GM19463 (cell line): Measurements from ENCODE around the gene PRC1.
"Not testable (repeated sequence)": the region's sequence is repeated elsewhere in the genome, so short reads cannot be mapped to it uniquely, and the experiment has no call there.

Source experiments
- ATAC-seq: cut with Tn5 transposase; IDR thresholded peaks from one replicate; pipeline ENCODE4 v1.9.1; 2021; ENCODE audit warnings: mild to moderate bottlenecking, moderate library complexity; ENCODE audit not compliant: unreplicated experiment

Gene PRC1, protein sequence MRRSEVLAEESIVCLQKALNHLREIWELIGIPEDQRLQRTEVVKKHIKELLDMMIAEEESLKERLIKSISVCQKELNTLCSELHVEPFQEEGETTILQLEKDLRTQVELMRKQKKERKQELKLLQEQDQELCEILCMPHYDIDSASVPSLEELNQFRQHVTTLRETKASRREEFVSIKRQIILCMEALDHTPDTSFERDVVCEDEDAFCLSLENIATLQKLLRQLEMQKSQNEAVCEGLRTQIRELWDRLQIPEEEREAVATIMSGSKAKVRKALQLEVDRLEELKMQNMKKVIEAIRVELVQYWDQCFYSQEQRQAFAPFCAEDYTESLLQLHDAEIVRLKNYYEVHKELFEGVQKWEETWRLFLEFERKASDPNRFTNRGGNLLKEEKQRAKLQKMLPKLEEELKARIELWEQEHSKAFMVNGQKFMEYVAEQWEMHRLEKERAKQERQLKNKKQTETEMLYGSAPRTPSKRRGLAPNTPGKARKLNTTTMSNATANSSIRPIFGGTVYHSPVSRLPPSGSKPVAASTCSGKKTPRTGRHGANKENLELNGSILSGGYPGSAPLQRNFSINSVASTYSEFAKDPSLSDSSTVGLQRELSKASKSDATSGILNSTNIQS

DNA sequence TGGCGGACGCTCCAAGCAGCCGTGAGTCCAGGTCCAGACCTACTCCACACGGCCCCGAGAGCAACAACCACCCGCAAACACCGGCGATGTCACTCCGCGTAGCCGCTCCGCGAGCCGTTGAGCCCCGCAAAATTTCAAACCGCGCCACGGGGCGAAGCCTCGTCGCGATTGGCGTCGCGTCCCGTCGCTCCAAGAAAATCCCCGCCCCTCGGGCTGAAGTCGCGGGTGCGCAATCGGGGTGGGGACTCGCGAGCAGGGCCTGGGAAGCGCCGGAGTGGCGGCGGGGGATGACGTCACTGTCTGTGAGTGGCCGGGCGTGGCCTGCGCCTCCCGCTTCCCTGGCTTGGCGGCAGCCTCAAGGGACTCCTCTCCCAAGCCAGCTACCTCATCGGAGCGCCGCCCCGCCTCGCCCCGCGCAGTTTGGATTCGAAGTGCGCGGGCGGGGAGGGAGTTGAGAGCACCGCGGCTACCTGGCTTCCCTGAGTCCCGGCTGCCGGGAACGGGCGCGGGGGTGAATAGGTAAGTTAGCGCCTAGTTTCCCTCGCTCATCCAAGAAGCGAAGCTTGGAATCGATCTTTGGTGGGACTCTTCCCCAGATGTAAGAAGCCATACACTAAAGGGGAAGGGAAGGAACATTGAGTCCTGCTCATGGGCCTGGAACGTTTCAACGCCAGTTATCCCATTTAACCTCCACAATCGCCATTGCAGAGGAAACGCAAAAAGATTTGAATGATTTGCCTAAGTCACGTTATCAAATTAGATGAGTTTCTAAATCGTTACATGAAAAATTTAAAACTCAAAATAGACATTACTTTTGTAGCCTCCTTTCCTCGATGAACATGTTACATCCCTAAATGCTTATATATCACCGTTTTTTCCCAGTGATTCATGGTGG lies at the start of gene PRC1:
Gene PRC1 (minus strand): TSS at position 119 of the 895 bp plus-strand sequence. CDS start 118 bp downstream, at position 1.
- ATAC-seq, result peak; percentile 95

DNA sequence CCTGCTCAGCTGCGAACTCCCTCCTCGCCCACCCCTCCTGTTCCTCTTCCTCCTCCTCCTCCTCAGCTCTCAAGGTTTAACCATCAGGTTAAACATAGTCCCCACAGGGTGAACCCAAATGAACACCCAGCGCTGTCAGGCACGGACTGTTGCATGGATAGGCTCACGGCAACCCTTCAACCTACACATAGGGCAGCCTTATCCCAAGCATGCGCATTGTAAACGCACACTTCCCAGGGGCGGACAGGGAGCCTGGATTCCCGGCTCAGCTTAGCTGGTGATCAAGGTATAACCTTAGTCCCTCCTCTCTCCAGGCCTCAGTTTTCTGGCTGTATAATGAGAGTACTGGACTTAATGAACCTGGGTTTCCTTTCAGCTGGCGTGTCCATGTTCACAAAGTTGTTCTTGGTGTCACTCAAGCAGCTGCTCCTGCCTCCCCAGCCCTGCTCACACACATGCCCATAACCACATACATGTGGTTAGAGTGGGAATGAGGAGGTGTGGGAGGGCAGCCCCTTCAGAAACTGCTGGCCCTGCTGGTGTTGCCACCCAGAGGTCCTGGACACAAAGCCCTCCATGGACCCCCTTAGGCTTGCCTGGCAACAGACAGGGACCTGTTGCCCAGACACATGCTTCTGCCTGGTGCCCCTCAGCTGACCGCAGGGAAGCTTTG lies 49.0 kb upstream of the PRC1 start:
- no peak for ATAC-seq

DNA sequence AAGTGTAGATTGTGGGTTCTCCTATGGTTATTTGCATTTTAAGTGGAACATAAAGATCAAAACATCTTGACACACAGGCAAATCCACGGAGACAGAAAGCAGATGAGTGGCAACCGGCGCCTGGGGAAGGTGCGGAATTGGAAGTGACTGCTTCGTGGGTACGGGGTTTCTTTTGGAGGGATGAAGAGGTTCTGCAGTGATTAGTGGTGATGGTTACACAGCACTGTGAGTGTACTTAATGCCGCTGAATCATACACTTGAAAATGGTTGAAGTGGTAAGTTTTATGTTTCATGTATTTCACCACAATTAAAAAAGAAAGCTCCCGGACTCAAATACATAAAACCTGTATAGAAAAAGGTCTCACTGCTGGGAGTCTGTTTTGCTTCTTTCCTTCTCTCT lies 46.5 kb upstream of the PRC1 start:
- no peak for ATAC-seq

DNA sequence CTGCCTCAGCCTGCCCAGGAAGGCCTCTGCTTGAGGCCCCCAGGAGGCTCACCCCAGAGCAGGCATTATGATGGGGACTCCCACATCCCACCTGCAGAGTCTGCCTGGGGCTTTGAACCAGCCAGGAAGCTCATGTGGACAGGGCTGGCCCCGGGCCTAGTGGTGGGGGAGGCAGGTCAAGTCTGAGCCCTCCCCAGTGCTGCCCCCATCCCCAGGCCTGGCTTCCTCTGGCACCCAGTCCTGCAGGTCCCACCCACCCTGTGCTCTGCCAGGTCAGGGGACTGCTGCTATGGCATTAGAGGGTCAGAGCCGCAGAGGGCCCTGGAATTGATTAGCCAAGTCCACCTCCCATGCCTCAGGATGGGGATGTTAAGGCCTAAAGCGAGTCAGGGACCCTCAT lies 45.7 kb upstream of the PRC1 start:
- ATAC-seq, result no peak

DNA sequence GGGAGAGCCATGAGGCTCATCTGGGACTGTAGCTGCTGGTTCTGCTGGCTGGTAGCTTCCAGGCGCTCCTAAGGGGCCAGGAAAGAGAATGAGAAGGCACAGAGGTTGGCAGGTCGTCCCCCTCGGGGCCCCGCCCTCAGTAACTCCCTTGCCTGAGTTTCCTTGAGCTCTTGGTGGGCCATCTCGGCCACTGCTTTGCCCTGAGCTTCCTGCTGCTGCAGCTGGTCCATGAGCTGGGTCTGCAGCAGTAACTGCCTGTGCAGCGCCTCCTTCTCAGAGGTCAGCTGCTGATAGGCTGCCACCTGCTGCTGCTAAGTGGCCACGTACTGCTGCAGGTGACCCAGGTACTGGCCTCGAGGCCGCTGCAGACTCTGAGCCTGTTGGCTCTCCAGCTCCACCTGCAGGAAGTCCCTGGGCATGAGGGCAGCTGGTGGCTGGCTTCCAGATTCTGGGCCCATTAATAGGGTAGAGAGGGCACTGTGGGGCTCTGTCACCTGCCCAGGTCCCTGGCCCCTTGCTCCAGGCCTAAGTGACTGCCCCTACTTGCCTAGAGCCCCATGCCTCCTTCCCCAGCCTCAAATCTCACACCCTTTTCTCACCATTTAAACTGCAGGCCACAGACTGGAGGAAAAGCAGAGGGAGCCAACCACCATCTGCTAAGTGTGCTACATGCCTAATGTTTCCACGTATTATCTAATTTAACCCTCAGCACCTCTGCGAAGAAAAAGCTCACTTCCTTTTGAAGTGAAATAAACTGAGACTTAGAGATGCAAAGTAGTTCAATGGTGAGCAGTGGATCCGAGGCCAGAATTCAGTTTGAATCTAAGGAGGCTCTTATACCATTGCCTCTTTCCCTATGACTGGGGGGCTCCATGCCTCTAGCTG lies 38.8 kb upstream of the PRC1 start:
- no peak for ATAC-seq

DNA sequence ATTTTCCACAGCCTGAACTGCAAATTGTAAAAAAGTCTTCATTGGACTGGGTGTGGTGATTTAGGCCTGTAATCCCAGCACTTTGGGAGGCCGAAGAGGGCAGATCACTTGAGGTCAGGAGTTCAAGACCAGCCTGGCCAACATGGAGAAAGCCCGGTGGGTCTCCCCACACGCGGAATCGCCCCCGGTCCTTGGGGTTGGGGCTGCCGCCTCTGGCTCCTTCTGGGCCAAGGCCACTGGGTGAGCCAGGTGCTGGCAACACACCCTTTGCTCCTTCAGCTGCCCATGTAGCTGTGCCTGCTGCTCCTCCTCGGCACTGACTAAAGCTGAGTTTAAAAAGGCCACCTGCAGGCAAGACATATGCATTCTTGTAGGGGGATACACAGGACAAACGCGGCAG lies 37.5 kb upstream of the PRC1 start:
- ATAC-seq, result no peak

DNA sequence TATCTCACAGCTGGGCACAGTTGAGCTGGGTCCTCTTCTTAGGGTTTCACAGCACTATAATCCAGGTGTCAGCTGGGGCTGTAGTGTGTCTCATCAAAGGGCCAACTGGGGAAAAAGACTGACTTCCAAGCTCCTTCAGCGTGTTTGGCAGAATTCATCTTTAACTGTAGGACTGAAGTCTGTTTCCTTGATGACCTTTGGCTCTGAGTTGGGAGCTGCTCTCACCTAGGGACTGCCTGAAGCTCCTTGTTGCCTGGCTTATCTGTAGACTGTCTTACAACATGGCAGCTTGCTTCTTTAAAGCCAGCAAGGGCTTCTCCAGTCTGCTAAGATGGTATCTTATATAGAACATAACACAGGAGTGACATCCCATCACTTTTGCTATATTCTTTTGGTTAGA lies 33.3 kb upstream of the PRC1 start:
- ATAC-seq, result no peak

DNA sequence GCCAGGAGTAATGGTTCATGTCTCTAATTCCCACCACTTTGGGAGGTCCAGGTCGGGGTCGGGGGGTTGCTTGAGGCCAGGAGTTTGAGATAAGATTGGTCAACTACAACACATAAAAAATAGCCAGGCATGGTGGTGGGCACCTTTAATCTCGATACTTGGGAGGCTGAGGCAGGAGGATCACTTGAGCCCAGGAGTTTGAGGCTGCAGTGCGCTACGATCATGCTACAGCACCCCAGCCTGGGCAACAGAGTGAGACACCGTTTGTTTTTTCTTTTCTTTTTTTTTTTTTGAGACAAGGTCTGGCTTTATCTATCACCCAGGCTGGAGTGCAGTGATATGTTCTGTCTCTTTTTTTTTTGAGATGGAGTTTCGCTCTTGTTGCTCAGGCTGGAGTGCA lies 29.4 kb upstream of the PRC1 start:
- ATAC-seq, result no peak

DNA sequence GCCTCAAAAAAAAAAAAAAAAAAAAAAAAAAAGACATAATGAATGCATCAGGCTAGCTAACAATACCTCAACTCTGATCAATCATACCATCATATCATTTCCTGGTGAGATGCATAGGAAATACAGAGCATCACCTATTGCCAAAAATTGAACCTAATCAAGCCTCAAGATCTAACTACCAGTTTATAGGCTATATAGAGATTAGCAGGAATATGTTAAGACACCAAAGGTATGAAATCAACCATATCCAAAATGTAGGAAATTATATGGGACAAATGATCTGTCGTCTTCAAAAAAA lies 28.4 kb upstream of the PRC1 start:
- no peak for ATAC-seq

DNA sequence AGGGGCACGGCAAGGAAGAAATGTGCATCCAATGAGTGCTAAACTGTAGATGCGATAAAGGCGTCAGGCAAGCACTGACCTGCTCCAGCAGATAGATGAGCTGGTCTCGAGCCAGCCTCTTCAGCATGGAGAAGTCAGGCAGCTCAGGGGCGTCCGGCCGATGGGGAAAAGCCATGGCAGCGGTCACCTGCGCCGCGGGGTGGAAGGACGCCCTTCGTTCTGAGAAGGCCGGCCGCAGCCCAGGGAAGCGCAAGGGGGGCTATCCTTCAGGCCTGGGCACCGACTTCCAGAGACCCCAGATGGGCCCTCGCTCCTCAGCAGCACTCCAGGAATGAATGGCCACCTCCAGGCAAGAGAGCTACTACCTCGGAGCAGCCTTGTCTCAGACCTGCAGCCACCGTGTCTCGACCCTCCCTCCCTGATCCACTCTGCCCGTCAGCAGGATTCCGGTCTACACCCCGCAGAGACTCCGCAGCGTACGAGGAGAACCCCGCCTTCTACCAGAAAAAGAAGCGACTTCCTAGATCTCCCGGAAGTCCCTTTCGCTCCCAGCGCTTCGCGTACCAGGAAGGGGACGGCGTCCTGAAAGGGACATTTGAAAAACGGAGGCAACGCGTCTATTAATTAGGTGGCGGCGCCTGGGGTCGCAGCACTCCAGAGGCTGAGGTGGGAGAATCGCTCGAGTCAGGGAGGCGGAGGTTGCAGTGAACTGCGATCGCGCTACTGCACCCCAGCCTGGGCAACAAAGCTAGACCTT lies 27.9 kb upstream of the PRC1 start, which contains the start of gene VPS33B:
Gene VPS33B (minus strand): TSS at position 520 of the 757 bp plus-strand sequence. CDS start 345 bp downstream, at position 175.
- peak; percentile 59 for ATAC-seq

DNA sequence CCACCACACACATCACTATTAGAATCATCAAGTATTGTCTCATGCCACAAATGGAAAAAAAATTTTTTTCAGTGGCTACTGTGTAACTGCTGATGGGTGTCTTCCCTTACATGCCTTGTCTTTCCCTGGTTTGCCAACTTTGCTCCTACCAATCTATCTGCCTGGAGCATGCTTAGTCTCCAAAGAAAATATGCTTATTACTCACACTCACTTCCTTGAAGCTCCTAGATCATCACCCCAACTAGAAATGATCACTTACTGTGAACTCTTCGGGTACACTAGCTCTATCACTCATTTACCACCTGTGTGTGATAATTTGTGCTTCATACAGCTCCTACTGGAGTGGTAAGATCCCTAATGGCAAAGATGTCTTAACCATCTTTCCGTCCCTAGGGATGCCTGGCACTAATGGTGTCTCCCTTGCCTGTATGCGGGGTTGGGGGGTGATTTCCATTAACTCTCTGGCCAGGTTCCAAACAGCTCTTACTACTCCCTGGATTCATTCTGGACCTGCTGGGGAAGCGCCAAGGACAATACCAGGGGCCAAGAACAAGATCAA lies 27.3 kb upstream of the PRC1 start:
- no peak for ATAC-seq

DNA sequence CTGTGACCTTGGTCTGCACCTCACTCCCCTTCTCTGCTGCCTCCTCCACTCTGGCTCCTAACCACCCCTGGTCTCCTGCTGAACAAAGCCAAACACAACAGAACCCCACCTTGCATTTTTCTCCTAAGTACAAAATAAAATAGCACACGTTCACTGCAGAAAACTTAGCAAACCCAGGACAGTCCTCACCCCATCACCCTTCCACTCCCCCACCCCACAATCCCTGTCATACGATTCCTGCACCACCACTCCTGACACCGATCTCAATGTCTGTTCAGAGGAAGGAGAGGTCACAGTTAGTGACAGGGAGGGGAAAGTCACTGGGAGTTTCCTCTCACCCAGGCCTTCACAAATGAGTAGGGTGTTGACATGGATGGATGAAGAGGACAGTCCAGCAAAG lies 23.8 kb upstream of the PRC1 start:
- no peak for ATAC-seq

DNA sequence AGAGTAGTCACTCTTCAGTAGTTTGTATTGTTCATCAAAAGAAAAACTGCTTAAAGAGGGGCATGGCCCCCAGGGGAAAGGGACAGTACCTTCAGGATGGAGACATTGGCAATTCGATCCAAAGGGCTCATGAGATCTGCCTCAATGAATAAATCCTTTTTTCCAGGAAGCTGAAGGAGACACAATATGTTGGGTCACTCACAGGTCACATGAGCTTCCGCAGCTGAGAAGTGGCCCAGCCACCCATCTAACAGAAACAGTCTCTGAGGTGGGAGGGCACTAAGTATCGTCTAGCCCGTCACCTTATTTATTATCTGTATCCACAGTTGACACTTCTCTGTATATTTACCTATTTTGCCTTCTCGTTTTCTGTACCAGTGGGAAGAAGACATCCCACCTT lies 23.4 kb upstream of the PRC1 start:
- no peak for ATAC-seq

DNA sequence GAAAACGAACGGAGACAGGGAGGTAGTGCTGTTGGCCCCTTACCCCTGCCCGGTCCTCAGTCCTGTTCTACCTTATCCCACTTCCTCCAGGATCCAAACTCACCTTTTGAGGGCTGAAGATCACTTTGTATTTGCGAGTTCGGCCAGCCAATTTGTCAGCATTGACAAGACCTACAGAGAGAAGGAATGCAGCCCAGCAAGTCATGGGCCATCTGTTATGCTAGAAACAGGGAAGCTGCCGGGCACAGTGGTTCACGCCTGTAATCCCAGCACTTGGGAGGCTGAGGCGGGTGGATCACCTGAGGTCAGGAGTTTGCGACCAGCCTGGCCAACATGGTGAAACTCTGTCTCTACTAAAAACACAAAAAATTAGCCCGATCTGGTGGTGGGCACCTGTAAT lies 19.4 kb upstream of the PRC1 start:
- ATAC-seq, result not testable (repeated sequence)

DNA sequence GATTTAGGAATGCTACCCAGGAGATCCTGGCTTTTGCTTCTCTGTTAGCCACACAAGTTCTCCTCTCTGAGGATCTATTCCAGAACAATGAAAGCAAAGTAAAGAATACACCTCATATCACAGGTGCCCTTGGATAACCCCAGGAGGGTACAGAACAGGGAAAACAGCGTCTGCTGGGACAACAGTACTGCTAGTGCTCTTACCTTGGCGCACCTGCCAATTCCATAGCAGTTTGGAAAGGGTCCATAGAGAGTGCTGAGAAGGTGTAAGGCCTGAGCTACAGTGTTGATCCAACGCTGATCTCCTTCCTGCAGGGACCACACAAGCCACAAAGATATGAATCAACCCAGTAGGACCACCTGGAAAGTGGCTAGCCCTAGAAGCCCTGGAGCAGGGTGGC lies 12.9 kb upstream of the PRC1 start:
- ATAC-seq, result no peak

DNA sequence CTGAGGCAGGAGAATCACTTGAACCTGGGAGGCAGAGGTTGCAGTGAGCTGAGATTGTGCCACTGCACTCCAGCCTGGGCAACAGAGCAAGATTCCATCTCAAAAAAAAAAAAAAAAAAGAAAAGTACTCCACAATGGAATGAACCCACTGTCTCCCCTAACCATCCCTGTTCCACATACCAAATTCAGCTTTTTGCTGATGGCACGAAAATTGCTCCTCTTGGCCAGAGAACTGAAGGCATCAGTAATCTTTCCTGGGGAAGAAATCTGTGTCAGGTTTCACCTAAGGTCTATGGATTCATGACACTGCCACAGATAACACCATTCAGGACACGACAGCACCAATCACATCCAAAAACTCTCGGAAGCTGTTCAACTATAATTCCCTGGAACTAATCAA lies 6.9 kb upstream of the PRC1 start:
- no peak for ATAC-seq

DNA sequence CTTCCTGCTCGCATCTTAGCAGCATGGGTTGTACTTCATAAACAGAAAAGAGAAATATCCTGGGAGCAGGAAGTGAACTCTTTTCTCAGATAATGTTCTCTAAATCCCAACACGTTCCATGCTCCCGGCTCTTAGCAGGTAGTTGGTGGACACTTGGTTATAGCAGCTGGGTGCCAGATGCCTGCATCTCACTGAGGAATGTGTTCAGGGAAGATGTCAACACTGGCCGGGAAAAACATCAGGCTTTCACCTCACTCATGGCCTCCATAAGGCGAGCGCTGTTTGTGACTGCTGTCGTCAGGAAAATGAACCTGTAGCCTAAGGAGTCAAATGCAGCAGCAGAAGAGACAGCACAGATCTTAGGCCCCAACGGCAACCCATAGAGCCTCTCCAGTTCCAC lies 4.4 kb upstream of the PRC1 start:
- ATAC-seq, result no peak

DNA sequence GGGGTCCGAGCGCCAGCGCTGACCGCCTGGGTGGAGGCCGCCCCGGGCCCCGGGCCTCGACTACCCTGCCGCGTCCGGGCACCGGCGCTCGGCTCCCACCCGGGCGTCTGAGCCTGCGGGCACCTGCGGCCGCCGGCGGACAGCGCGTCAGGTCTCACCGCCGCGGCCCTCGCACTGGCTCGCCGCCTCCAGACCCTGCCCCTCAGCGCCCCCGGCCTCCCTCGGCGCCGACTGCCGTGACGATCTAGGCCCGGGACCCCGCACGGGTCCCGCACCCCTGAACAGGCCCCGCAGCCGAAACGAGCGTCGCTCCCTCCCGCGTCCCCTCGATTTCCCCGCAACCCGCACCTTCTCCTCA lies 297 bp downstream of the PRC1 start:
- ATAC-seq, result peak; percentile 5

DNA sequence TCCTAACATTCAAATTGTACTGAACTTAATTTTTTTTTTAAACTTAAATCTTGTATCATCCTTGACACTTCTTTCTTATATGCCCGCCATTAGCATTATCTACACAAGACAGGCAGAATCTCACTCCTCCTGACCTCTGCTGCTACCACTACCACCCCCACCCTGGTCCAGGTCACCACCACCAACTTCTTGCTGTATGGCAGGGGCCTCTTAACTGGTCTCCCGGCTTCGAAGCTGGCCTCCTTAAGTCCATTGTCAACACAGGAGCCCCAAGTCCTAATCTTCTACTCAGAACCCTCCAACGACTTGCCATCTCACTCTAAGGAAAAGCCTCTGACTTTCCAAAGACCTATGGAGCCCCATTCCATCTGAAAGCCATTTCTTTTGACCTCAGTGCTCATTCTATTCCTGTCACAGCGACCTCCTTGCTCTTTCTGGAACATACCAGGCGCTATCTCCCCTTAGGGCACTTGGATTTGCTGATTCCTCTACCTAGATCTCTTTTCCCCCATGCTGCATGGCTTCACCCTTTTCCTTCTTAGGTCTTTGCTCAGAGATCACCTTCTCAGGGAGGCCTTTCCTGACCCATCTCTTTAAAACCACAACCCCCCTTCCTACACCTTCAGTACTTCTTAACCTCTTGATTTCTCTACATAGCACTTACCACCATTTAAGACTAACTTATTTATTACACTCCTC lies 2.6 kb downstream of the PRC1 start:
- no peak for ATAC-seq
